Keratinocyte (primary cell): ENCODE measurements around the gene C2CD3. TPM values are rescaled to one million over a fixed set of nuclear protein-coding genes. Genes with fewer than 3 reads are reported as not detected.

Experiments
- DNase-seq: peaks from one replicate; pipeline ENCODE4 v3.0.0-alpha.2; 2011; ENCODE audit warnings: low read depth, missing footprints, low spot score
- FAIRE-seq: peaks from 2 replicates; lab custom pipeline; 2011; peaks lifted over from hg19 to GRCh38; lab: Jason Lieb, UNC
- H2AFZ ChIP-seq: 2 replicates; pipeline ENCODE4 v1.6.0; 2012; ENCODE audit warnings: low read length, control low read depth, inconsistent platforms; ENCODE audit not compliant: control insufficient read depth
- H3K27ac ChIP-seq: 2 replicates; pipeline ENCODE4 v1.5.1; 2011; ENCODE audit warnings: low read length; ENCODE audit not compliant: control insufficient read depth, insufficient read depth
- H3K27me3 ChIP-seq: 3 replicates; pipeline ENCODE4 v1.6.0; 2011; ENCODE audit warnings: low read length; ENCODE audit not compliant: control insufficient read depth, insufficient read depth; ENCODE audit errors: extremely low read depth
- H3K36me3 ChIP-seq, 2 experiments: 2 replicates in 1 of 2; 3 replicates in 1 of 2; pipeline ENCODE4 v1.5.1; 2011; ENCODE audit warnings: low read length in 2 of 2, mild to moderate bottlenecking in 1 of 2; ENCODE audit not compliant: control insufficient read depth in 2 of 2, insufficient read depth in 2 of 2; ENCODE audit errors: extremely low read depth in 1 of 2
- H3K4me1 ChIP-seq: 3 replicates; pipeline ENCODE4 v1.5.1; 2011; ENCODE audit warnings: low read length; ENCODE audit not compliant: control insufficient read depth, insufficient read depth; ENCODE audit errors: extremely low read depth
- H3K4me2 ChIP-seq: 3 replicates; pipeline ENCODE4 v1.6.0; 2011; ENCODE audit warnings: low read depth, low read length; ENCODE audit not compliant: control insufficient read depth, insufficient read depth; ENCODE audit errors: extremely low read depth
- H3K4me3 ChIP-seq, 3 experiments: fragments of 200-600 bp in 1 of 3; sonication (generic) in 1 of 3; 2 replicates in 2 of 3; 3 replicates in 1 of 3; pipeline ENCODE4 v1.5.1; 2011 to 2016; ENCODE audit warnings: low read length in 3 of 3, mild to moderate bottlenecking in 3 of 3, control low read depth in 2 of 3, inconsistent platforms in 1 of 3, low read depth in 1 of 3, mixed read lengths in 1 of 3, mixed run types in 1 of 3, moderate library complexity in 1 of 3; ENCODE audit not compliant: control insufficient read depth in 2 of 3, insufficient read depth in 2 of 3; ENCODE audit errors: extremely low read depth in 1 of 3
- H3K79me2 ChIP-seq: 2 replicates; pipeline ENCODE4 v1.6.0; 2012; ENCODE audit warnings: low read length; ENCODE audit not compliant: control insufficient read depth, insufficient read depth
- H3K9ac ChIP-seq: 3 replicates; pipeline ENCODE4 v1.6.0; 2011; ENCODE audit warnings: low read length; ENCODE audit not compliant: control insufficient read depth, insufficient read depth; ENCODE audit errors: extremely low read depth
- H3K9me1 ChIP-seq: 3 replicates; pipeline ENCODE4 v1.6.0; 2011; ENCODE audit warnings: low read length; ENCODE audit not compliant: control insufficient read depth, insufficient read depth; ENCODE audit errors: extremely low read depth
- H3K9me3 ChIP-seq: 2 replicates; pipeline ENCODE4 v1.5.1; 2012; ENCODE audit warnings: low read depth, low read length; ENCODE audit not compliant: control insufficient read depth
- H4K20me1 ChIP-seq: 3 replicates; pipeline ENCODE4 v1.6.0; 2011; ENCODE audit warnings: low read length; ENCODE audit not compliant: control insufficient read depth, insufficient read depth; ENCODE audit errors: extremely low read depth
- CTCF ChIP-seq, 3 experiments: IDR thresholded peaks in 1 of 3; conservative IDR thresholded peaks in 1 of 3; optimal IDR thresholded peaks in 1 of 3; 2 replicates in 2 of 3; 3 replicates in 1 of 3; pipeline versions ENCODE3 to v1.5.1; 2011; ENCODE audit warnings: low read length in 3 of 3, mild to moderate bottlenecking in 3 of 3, moderate library complexity in 2 of 3, control low read depth in 1 of 3, inconsistent platforms in 1 of 3; ENCODE audit not compliant: insufficient read depth in 2 of 3; ENCODE audit errors: extremely low read depth in 1 of 3
- EZH2 ChIP-seq: IDR thresholded peaks from one replicate; pipeline ENCODE4 v1.6.1; 2012; ENCODE audit warnings: inconsistent platforms, mild to moderate bottlenecking, low read length, moderate library complexity
- dilution Hi-C: fragments of 300-500 bp; cut with MboI; formaldehyde crosslinking; loops from one replicate; pipeline ENCODE4 v1.7.0; 2020; ENCODE audit warnings: low sequenced_read_pairs; ENCODE audit not compliant: extremely low pct_ligation_motif_present
- polyA plus RNA-seq, 5 experiments: library from polyadenylated mRNA; depleted of rRNA in 3 of 5; stranded (reverse) in 3 of 5; stranded (forward) in 1 of 5; unstranded in 1 of 5; fragments of >200 nt; gene quantifications; 1 replicate in 1 of 5; 2 replicates in 3 of 5; 3 replicates in 1 of 5; pipeline versions ENCODE4 v1.2.1 to v1.2.3, GENCODE V29; 2011 to 2012; ENCODE audit warnings: missing spikeins in 2 of 5, low read depth in 1 of 5, low replicate concordance in 1 of 5

The C2CD3 gene
- polyA plus RNA-seq, 1 donor (not counting 4 experiments of a cell fraction or from before 2014, with no cell fraction given) = 9.8 TPM

GRCh38 chr11:74154620-74155281, 16.1 kb downstream of the C2CD3 start:
- dilution Hi-C loops = no loop called here
- H3K4me3 ChIP-seq = peak overlapping the region in 1 of 3 experiments; percentile 29
- no peaks in the 10 kb centered on the region for H3K9me1 ChIP-seq
- peaks cover 5% of the 10 kb centered on the region for H3K79me2 ChIP-seq
- DNase-seq = no peak
- H3K4me1 ChIP-seq = peaks cover 22% of the 10 kb centered on the region
- FAIRE-seq = no peak
- H3K36me3 ChIP-seq = no peaks in the 10 kb centered on the region
- peak overlapping the region; percentile 54 for H3K27ac ChIP-seq
- no peaks in the 10 kb centered on the region for H3K9me3 ChIP-seq
- H4K20me1 ChIP-seq = no peaks in the 10 kb centered on the region
- no peak overlapping the region for H3K9ac ChIP-seq
- H3K27me3 ChIP-seq = no peaks in the 10 kb centered on the region
- H3K4me2 ChIP-seq = peak overlapping the region; percentile 75
- H2AFZ ChIP-seq = no peak overlapping the region
- no peak for TF ChIP-seq EZH2
- no peak for TF ChIP-seq CTCF (optimal IDR thresholded peaks at IDR 0.05 in 1 of 3, IDR thresholded peaks at IDR 0.05 in 1 of 3, conservative IDR thresholded peaks at IDR 0.05 in 1 of 3; ENCODE audit: extremely low read depth in 1 of 3, insufficient read depth in 2 of 3, low read length in 3 of 3)

GRCh38 chr11:74153224-74153623, 17.6 kb downstream of the C2CD3 start:
- Histone ChIP-seq H3K9me1 (no peaks in the 10 kb centered on the region), H2AFZ (no peak overlapping the region), H3K4me2 (no peak overlapping the region), H4K20me1 (no peaks in the 10 kb centered on the region), H3K9ac (no peak overlapping the region), H3K27me3 (no peaks in the 10 kb centered on the region), H3K4me3 (no peak overlapping the region), H3K4me1 (peaks cover 22% of the 10 kb centered on the region), H3K27ac (no peak overlapping the region), H3K9me3 (no peaks in the 10 kb centered on the region), H3K36me3 (no peaks in the 10 kb centered on the region), H3K79me2 (no peaks in the 10 kb centered on the region)
- no peak for FAIRE-seq
- no peak for DNase-seq
- dilution Hi-C loops = no loop called here
- TF ChIP-seq EZH2 = no peak
- TF ChIP-seq CTCF (optimal IDR thresholded peaks at IDR 0.05 in 1 of 3, IDR thresholded peaks at IDR 0.05 in 1 of 3, conservative IDR thresholded peaks at IDR 0.05 in 1 of 3; ENCODE audit: extremely low read depth in 1 of 3, insufficient read depth in 2 of 3, low read length in 3 of 3) = no peak
